ENCODE data around the gene LINGO3.
"Not testable (repeated sequence)": the region's sequence is repeated elsewhere in the genome, so short reads cannot be mapped to it uniquely, and the experiment has no call there.

LINGO3 gene

GRCh38 chr19:2308114-2308556, at the start of gene LINGO3:
LINGO3 (minus strand) TSS chr19:2308154; CDS start chr19:2291776, 16,378 bp downstream.
- no peak for DNase-seq (ENCODE audit: low read depth)

- DNase-seq (ENCODE audit: low read depth): no peak
These were observed 48.2 kb upstream of the LINGO3 start for GRCh38 chr19:2356036-2356646.

- DNase-seq (ENCODE audit: low read depth): peak; percentile 64
These were observed 47.4 kb upstream of the LINGO3 start for GRCh38 chr19:2355168-2356035.

GRCh38 chr19:2354670-2355069, 46.7 kb upstream of the LINGO3 start:
- DNase-seq (ENCODE audit: low read depth): no peak

GRCh38 chr19:2353887-2354592, 46.1 kb upstream of the LINGO3 start:
- DNase-seq (ENCODE audit: low read depth): no peak

- DNase-seq (ENCODE audit: low read depth): no peak
These were observed 45.4 kb upstream of the LINGO3 start for GRCh38 chr19:2353159-2353886.

- DNase-seq (ENCODE audit: low read depth): no peak
These were observed 44.2 kb upstream of the LINGO3 start for GRCh38 chr19:2352121-2352520.

GRCh38 chr19:2351591-2351990, 43.6 kb upstream of the LINGO3 start:
- DNase-seq (ENCODE audit: low read depth): no peak

- no peak for DNase-seq (ENCODE audit: low read depth)
These were observed 42.7 kb upstream of the LINGO3 start for GRCh38 chr19:2350656-2351055.

- not testable (repeated sequence) for DNase-seq (ENCODE audit: low read depth)
These were observed 41.9 kb upstream of the LINGO3 start for GRCh38 chr19:2349818-2350217.

GRCh38 chr19:2345794-2346663, 38.1 kb upstream of the LINGO3 start:
- peak; percentile 16 for DNase-seq (ENCODE audit: low read depth)

- DNase-seq (ENCODE audit: low read depth): no peak
These were observed 37.1 kb upstream of the LINGO3 start for GRCh38 chr19:2345076-2345475.

- no peak for DNase-seq (ENCODE audit: low read depth)
These were observed 36.5 kb upstream of the LINGO3 start for GRCh38 chr19:2344381-2344870.

- DNase-seq (ENCODE audit: low read depth): no peak
These were observed 35.5 kb upstream of the LINGO3 start for GRCh38 chr19:2343289-2343982.

GRCh38 chr19:2342656-2343288, 34.8 kb upstream of the LINGO3 start:
- no peak for DNase-seq (ENCODE audit: low read depth)

- DNase-seq (ENCODE audit: low read depth): no peak
These were observed 34.0 kb upstream of the LINGO3 start for GRCh38 chr19:2341982-2342381.

GRCh38 chr19:2341244-2341751, 33.3 kb upstream of the LINGO3 start:
- DNase-seq (ENCODE audit: low read depth): no peak

- DNase-seq (ENCODE audit: low read depth): no peak
These were observed 32.7 kb upstream of the LINGO3 start for GRCh38 chr19:2340496-2341243.
